Tibial artery (tissue), 4 donors: ENCODE measurements around the gene MAP3K8.

Experiments
- DNase-seq, 2 donors: peaks; one replicate each; pipeline ENCODE4 v3.0.0-alpha.2; 2019
- H3K27ac ChIP-seq, 2 donors: fragments of 200-600 bp; sonication (generic) in 1 of 2; 1 replicate in 1 of 2; 2 replicates in 1 of 2; pipeline ENCODE4 v1.5.1; 2018 to 2019; ENCODE audit warnings: mild to moderate bottlenecking in 1 of 2
- H3K27me3 ChIP-seq, 2 donors: fragments of 200-600 bp; sonication (generic) in 1 of 2; one replicate each; pipeline versions ENCODE4 v1.5.1 to v1.6.0; 2016 to 2019
- H3K36me3 ChIP-seq, 3 donors: fragments of 200-600 bp; sonication (generic) in 2 of 3; one replicate each; pipeline ENCODE4 v1.5.1; 2016 to 2019; ENCODE audit warnings: mild to moderate bottlenecking in 2 of 3
- H3K4me1 ChIP-seq, 4 donors: fragments of 200-600 bp; sonication (generic) in 2 of 4; 1 replicate in 3 of 4; 2 replicates in 1 of 4; pipeline ENCODE4 v1.5.1; 2016 to 2019
- H3K4me3 ChIP-seq, 2 donors: fragments of 200-600 bp; sonication (generic) in 1 of 2; 1 replicate in 1 of 2; 2 replicates in 1 of 2; pipeline ENCODE4 v1.5.1; 2018 to 2019; ENCODE audit warnings: mild to moderate bottlenecking in 2 of 2
- H3K9me3 ChIP-seq, 3 donors: fragments of 200-600 bp; sonication (generic) in 1 of 3; one replicate each; pipeline ENCODE4 v1.5.1; 2016 to 2019
- CTCF ChIP-seq, 2 experiments: fragments of 200-600 bp in 1 of 2; fragments of 450-650 bp in 1 of 2; IDR thresholded peaks; one replicate each; pipeline ENCODE4 v1.5.1; 2017 to 2019; ENCODE audit warnings: antibody characterized with exemption in 2 of 2, mild to moderate bottlenecking in 1 of 2, moderate library complexity in 1 of 2
- intact Hi-C: fragments of 100-400 bp; cut with DNase I; formaldehyde crosslinking; loops from one replicate; pipeline ENCODE4 v1.15.0; 2023; ENCODE audit warnings: low total_unique reads

Gene MAP3K8

DNA sequence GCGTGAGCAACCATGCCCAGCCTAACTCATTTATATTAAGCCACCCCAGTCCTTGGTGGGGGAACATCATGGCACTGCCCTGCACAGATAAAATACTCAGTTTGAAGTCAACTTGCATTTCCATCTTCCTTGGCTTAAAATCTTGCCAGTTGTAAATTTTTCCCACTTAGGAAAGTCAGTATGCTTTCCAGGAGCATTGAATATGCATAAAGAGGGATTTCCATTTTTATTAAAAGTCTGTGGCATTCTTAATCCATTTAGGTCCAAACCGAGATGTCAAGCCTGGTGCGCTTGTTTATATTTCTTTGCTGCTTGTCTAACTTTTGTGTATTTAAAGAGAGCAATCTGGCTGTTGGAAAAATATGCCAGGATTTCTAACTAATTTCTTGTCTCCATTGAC lies 26.1 kb downstream of the MAP3K8 start:
- H3K36me3 ChIP-seq, result peaks cover 55 to 61% (median 56%) of the 10 kb centered on the region in 3 donors
- DNase-seq, result no peak
- peaks cover 0 to 45% (median 33%) of the 10 kb centered on the region in 4 donors for H3K4me1 ChIP-seq
- intact Hi-C loops, result no loop called here
- no peak overlapping the region for H3K4me3 ChIP-seq
- H3K9me3 ChIP-seq, result no peaks in the 10 kb centered on the region
- no peak for TF ChIP-seq CTCF (IDR thresholded peaks at IDR 0.05)
- H3K27me3 ChIP-seq, result no peaks in the 10 kb centered on the region
- H3K27ac ChIP-seq, result no peak overlapping the region

DNA sequence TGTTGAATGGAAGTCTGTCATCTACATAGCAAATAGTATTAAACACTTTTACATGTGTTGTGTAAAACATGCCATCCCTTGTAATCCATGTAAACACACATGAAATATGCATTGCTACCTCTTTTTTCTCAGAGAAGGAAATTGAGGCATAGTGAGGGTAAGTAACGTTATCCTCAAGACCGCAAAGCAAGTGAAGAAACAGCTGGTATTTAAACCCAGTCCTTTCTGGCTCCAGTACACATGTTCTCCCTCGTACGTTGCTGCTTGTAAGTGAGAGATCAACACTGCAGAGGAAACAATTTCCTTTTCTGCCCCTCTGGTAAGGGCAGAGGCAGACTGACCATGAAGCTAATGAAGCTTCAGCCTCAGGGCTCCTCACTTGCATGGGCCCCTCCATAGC lies 28.5 kb downstream of the MAP3K8 start:
- intact Hi-C loops, result no loop called here
- Histone ChIP-seq H3K9me3 (no peaks in the 10 kb centered on the region), H3K4me1 (peaks cover 0 to 22% (median 9%) of the 10 kb centered on the region in 4 donors), H3K27me3 (no peaks in the 10 kb centered on the region), H3K36me3 (peaks cover 52 to 56% (median 53%) of the 10 kb centered on the region in 3 donors), H3K27ac (no peak overlapping the region), H3K4me3 (no peak overlapping the region)
- DNase-seq, result no peak
- no peak for TF ChIP-seq CTCF (IDR thresholded peaks at IDR 0.05)

GRCh38 chr10:30463944-30464451 lies 30.0 kb downstream of the MAP3K8 start:
- TF ChIP-seq CTCF (IDR thresholded peaks at IDR 0.05), result no peak
- Histone ChIP-seq H3K4me1 (peaks cover 0 to 11% (median 5%) of the 10 kb centered on the region in 4 donors), H3K27me3 (no peaks in the 10 kb centered on the region), H3K4me3 (no peak overlapping the region), H3K36me3 (peaks cover 38 to 41% (median 38%) of the 10 kb centered on the region in 3 donors), H3K27ac (no peak overlapping the region), H3K9me3 (no peaks in the 10 kb centered on the region)
- no peak for DNase-seq
- intact Hi-C loops, result no loop called here

DNA sequence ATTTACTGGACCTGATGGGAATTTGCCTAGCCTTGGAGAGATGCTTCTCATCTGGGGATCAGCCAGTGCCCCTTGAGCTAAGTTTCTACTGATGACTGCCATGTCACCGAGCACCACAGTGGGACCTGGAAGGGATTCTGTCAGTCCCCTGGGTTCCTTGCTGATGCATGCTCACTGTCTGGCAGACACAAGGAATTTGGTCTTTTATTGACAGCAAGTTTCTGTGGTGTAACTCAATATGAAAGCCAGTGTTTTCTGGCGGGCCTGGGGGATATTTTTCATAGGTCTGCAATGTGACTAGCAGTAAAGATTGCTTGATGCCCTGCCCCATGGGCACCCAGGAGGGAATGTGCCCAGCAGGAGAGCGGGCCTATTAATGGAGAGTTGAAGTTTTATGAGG lies 30.7 kb downstream of the MAP3K8 start:
- no peaks in the 10 kb centered on the region for H3K9me3 ChIP-seq
- DNase-seq, result no peak
- H3K36me3 ChIP-seq, result peaks cover 31 to 34% (median 31%) of the 10 kb centered on the region in 3 donors
- no peak overlapping the region for H3K27ac ChIP-seq
- H3K4me3 ChIP-seq, result no peak overlapping the region
- no peaks in the 10 kb centered on the region for H3K27me3 ChIP-seq
- TF ChIP-seq CTCF (IDR thresholded peaks at IDR 0.05), result no peak
- peaks cover 0 to 11% (median 5%) of the 10 kb centered on the region in 4 donors for H3K4me1 ChIP-seq
- intact Hi-C loops, result no loop called here

DNA sequence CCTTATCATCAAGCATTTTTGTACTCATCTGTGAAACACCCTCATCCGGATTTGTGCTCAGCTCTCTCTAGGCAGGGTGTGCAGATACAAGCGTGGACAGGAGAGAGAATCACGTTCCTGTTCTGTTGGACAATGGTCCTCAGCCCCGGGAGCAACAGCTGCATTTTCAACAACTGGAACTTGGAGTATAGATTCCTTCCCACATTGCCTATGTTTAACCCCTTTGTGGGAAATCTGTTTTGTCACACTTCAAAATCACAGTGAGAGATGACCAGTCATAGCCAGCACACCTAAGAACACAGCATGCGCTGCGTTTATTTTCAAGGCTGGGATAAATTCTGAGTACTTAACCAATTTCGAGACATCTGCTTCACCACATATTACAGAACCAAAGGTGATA lies 32.5 kb downstream of the MAP3K8 start:
- no peak overlapping the region for H3K27ac ChIP-seq
- no peak for TF ChIP-seq CTCF (IDR thresholded peaks at IDR 0.05)
- intact Hi-C loops, result no loop called here
- peaks cover 13 to 17% (median 13%) of the 10 kb centered on the region in 3 donors for H3K36me3 ChIP-seq
- H3K9me3 ChIP-seq, result no peaks in the 10 kb centered on the region
- DNase-seq, result no peak
- H3K4me3 ChIP-seq, result no peak overlapping the region
- H3K4me1 ChIP-seq, result peaks cover 0 to 11% (median 5%) of the 10 kb centered on the region in 4 donors
- no peaks in the 10 kb centered on the region for H3K27me3 ChIP-seq
